Measurements from ENCODE around the gene PTH1R.

The PTH1R gene

GRCh38 chr3:46892285-46893145 lies 15.0 kb downstream of the PTH1R start:
- Histone ChIP-seq H3K9me3 (ENCODE audit: control insufficient read depth in 1 of 2, low read length in 2 of 2) (no peaks in the 10 kb centered on the region), H3K27ac (ENCODE audit: low read depth, low read length) (peak overlapping the region; percentile 17), H3K9ac (ENCODE audit: low read depth in 1 of 2, low read length in 2 of 2) (no peak overlapping the region), H3K4me1 (ENCODE audit: control insufficient read depth in 1 of 2, insufficient read depth in 2 of 2, low read length in 2 of 2) (peaks cover 9 to 13% of the 10 kb centered on the region in 2 donors), H3K4me3 (ENCODE audit: low read depth in 1 of 2, low read length in 2 of 2) (peak overlapping the region; percentile 54 to 66), H3K36me3 (ENCODE audit: control insufficient read depth in 1 of 2, insufficient read depth in 2 of 2, low read length in 2 of 2) (no peaks in the 10 kb centered on the region), H3K27me3 (ENCODE audit: control insufficient read depth in 1 of 2, insufficient read depth in 2 of 2, low read length in 2 of 2) (peaks cover 16 to 27% of the 10 kb centered on the region in 2 donors)

GRCh38 chr3:46893146-46893748 lies 15.7 kb downstream of the PTH1R start:
- Histone ChIP-seq H3K36me3 (ENCODE audit: control insufficient read depth in 1 of 2, insufficient read depth in 2 of 2, low read length in 2 of 2) (no peaks in the 10 kb centered on the region), H3K4me3 (ENCODE audit: low read depth in 1 of 2, low read length in 2 of 2) (no peak overlapping the region), H3K27ac (ENCODE audit: low read depth, low read length) (no peak overlapping the region), H3K9me3 (ENCODE audit: control insufficient read depth in 1 of 2, low read length in 2 of 2) (no peaks in the 10 kb centered on the region), H3K9ac (ENCODE audit: low read depth in 1 of 2, low read length in 2 of 2) (no peak overlapping the region), H3K4me1 (ENCODE audit: control insufficient read depth in 1 of 2, insufficient read depth in 2 of 2, low read length in 2 of 2) (peaks cover 9 to 13% of the 10 kb centered on the region in 2 donors), H3K27me3 (ENCODE audit: control insufficient read depth in 1 of 2, insufficient read depth in 2 of 2, low read length in 2 of 2) (peaks cover 22 to 27% of the 10 kb centered on the region in 2 donors)

- Histone ChIP-seq H3K4me1 (ENCODE audit: control insufficient read depth in 1 of 2, insufficient read depth in 2 of 2, low read length in 2 of 2) (peaks cover 12 to 13% of the 10 kb centered on the region in 2 donors), H3K9ac (ENCODE audit: low read depth in 1 of 2, low read length in 2 of 2) (no peak overlapping the region), H3K4me3 (ENCODE audit: low read depth in 1 of 2, low read length in 2 of 2) (no peak overlapping the region), H3K9me3 (ENCODE audit: control insufficient read depth in 1 of 2, low read length in 2 of 2) (no peaks in the 10 kb centered on the region), H3K36me3 (ENCODE audit: control insufficient read depth in 1 of 2, insufficient read depth in 2 of 2, low read length in 2 of 2) (no peaks in the 10 kb centered on the region), H3K27me3 (ENCODE audit: control insufficient read depth in 1 of 2, insufficient read depth in 2 of 2, low read length in 2 of 2) (peaks cover 22 to 27% of the 10 kb centered on the region in 2 donors), H3K27ac (ENCODE audit: low read depth, low read length) (no peak overlapping the region)
Observed at GRCh38 chr3:46893763-46894162, 16.2 kb downstream of the PTH1R start.

GRCh38 chr3:46894256-46894655 lies 16.7 kb downstream of the PTH1R start:
- H3K36me3 ChIP-seq (ENCODE audit: control insufficient read depth in 1 of 2, insufficient read depth in 2 of 2, low read length in 2 of 2): no peaks in the 10 kb centered on the region
- H3K4me1 ChIP-seq (ENCODE audit: control insufficient read depth in 1 of 2, insufficient read depth in 2 of 2, low read length in 2 of 2): peaks cover 12 to 13% of the 10 kb centered on the region in 2 donors
- no peaks in the 10 kb centered on the region for H3K9me3 ChIP-seq (ENCODE audit: control insufficient read depth in 1 of 2, low read length in 2 of 2)
- H3K27me3 ChIP-seq (ENCODE audit: control insufficient read depth in 1 of 2, insufficient read depth in 2 of 2, low read length in 2 of 2): peaks cover 22 to 27% of the 10 kb centered on the region in 2 donors
- no peak overlapping the region for H3K4me3 ChIP-seq (ENCODE audit: low read depth in 1 of 2, low read length in 2 of 2)
- no peak overlapping the region for H3K9ac ChIP-seq (ENCODE audit: low read depth in 1 of 2, low read length in 2 of 2)
- no peak overlapping the region for H3K27ac ChIP-seq (ENCODE audit: low read depth, low read length)

GRCh38 chr3:46895204-46895660 lies 17.7 kb downstream of the PTH1R start:
- no peak overlapping the region for H3K9ac ChIP-seq (ENCODE audit: low read depth in 1 of 2, low read length in 2 of 2)
- H3K4me1 ChIP-seq (ENCODE audit: control insufficient read depth in 1 of 2, insufficient read depth in 2 of 2, low read length in 2 of 2): peaks cover 8 to 12% of the 10 kb centered on the region in 2 donors

GRCh38 chr3:46895761-46896160 lies 18.2 kb downstream of the PTH1R start:
- Histone ChIP-seq H3K9me3 (ENCODE audit: control insufficient read depth in 1 of 2, low read length in 2 of 2) (no peaks in the 10 kb centered on the region), H3K4me1 (ENCODE audit: control insufficient read depth in 1 of 2, insufficient read depth in 2 of 2, low read length in 2 of 2) (peaks cover 8 to 12% of the 10 kb centered on the region in 2 donors), H3K9ac (ENCODE audit: low read depth in 1 of 2, low read length in 2 of 2) (no peak overlapping the region), H3K4me3 (ENCODE audit: low read depth in 1 of 2, low read length in 2 of 2) (no peak overlapping the region), H3K27ac (ENCODE audit: low read depth, low read length) (no peak overlapping the region), H3K27me3 (ENCODE audit: control insufficient read depth in 1 of 2, insufficient read depth in 2 of 2, low read length in 2 of 2) (peaks cover 22 to 31% of the 10 kb centered on the region in 2 donors), H3K36me3 (ENCODE audit: control insufficient read depth in 1 of 2, insufficient read depth in 2 of 2, low read length in 2 of 2) (no peaks in the 10 kb centered on the region)

More at GRCh38 chr3:46895204-46895660, 17.7 kb downstream of the PTH1R start:
- no peak overlapping the region for H3K27ac ChIP-seq (ENCODE audit: low read depth, low read length)
- no peaks in the 10 kb centered on the region for H3K9me3 ChIP-seq (ENCODE audit: control insufficient read depth in 1 of 2, low read length in 2 of 2)
- H3K27me3 ChIP-seq (ENCODE audit: control insufficient read depth in 1 of 2, insufficient read depth in 2 of 2, low read length in 2 of 2): peaks cover 22 to 33% of the 10 kb centered on the region in 2 donors
- H3K4me3 ChIP-seq (ENCODE audit: low read depth in 1 of 2, low read length in 2 of 2): no peak overlapping the region
- no peaks in the 10 kb centered on the region for H3K36me3 ChIP-seq (ENCODE audit: control insufficient read depth in 1 of 2, insufficient read depth in 2 of 2, low read length in 2 of 2)

- H3K27ac ChIP-seq (ENCODE audit: low read depth, low read length): no peak overlapping the region
- H3K27me3 ChIP-seq (ENCODE audit: control insufficient read depth in 1 of 2, insufficient read depth in 2 of 2, low read length in 2 of 2): peaks cover 16 to 24% of the 10 kb centered on the region in 2 donors
- H3K9me3 ChIP-seq (ENCODE audit: control insufficient read depth in 1 of 2, low read length in 2 of 2): no peaks in the 10 kb centered on the region
- H3K4me3 ChIP-seq (ENCODE audit: low read depth in 1 of 2, low read length in 2 of 2): no peak overlapping the region
- peaks cover 8 to 12% of the 10 kb centered on the region in 2 donors for H3K4me1 ChIP-seq (ENCODE audit: control insufficient read depth in 1 of 2, insufficient read depth in 2 of 2, low read length in 2 of 2)
- H3K9ac ChIP-seq (ENCODE audit: low read depth in 1 of 2, low read length in 2 of 2): no peak overlapping the region
- no peaks in the 10 kb centered on the region for H3K36me3 ChIP-seq (ENCODE audit: control insufficient read depth in 1 of 2, insufficient read depth in 2 of 2, low read length in 2 of 2)
Observed at GRCh38 chr3:46896386-46896785, 18.9 kb downstream of the PTH1R start.

GRCh38 chr3:46897031-46897430 lies 19.5 kb downstream of the PTH1R start:
- Histone ChIP-seq H3K4me1 (ENCODE audit: control insufficient read depth in 1 of 2, insufficient read depth in 2 of 2, low read length in 2 of 2) (peaks cover 3 to 8% of the 10 kb centered on the region in 2 donors), H3K36me3 (ENCODE audit: control insufficient read depth in 1 of 2, insufficient read depth in 2 of 2, low read length in 2 of 2) (no peaks in the 10 kb centered on the region), H3K4me3 (ENCODE audit: low read depth in 1 of 2, low read length in 2 of 2) (no peak overlapping the region), H3K9me3 (ENCODE audit: control insufficient read depth in 1 of 2, low read length in 2 of 2) (no peaks in the 10 kb centered on the region), H3K27ac (ENCODE audit: low read depth, low read length) (no peak overlapping the region), H3K27me3 (ENCODE audit: control insufficient read depth in 1 of 2, insufficient read depth in 2 of 2, low read length in 2 of 2) (peaks cover 9 to 18% of the 10 kb centered on the region in 2 donors), H3K9ac (ENCODE audit: low read depth in 1 of 2, low read length in 2 of 2) (no peak overlapping the region)

GRCh38 chr3:46897829-46898320 lies 20.4 kb downstream of the PTH1R start:
- H3K27me3 ChIP-seq (ENCODE audit: control insufficient read depth in 1 of 2, insufficient read depth in 2 of 2, low read length in 2 of 2): peaks cover 5 to 12% of the 10 kb centered on the region in 2 donors

More at GRCh38 chr3:46897829-46898320, 20.4 kb downstream of the PTH1R start:
- no peaks in the 10 kb centered on the region for H3K36me3 ChIP-seq (ENCODE audit: control insufficient read depth in 1 of 2, insufficient read depth in 2 of 2, low read length in 2 of 2)
- peaks cover 0 to 3% of the 10 kb centered on the region in 2 donors for H3K4me1 ChIP-seq (ENCODE audit: control insufficient read depth in 1 of 2, insufficient read depth in 2 of 2, low read length in 2 of 2)
- no peak overlapping the region for H3K27ac ChIP-seq (ENCODE audit: low read depth, low read length)
- no peak overlapping the region for H3K9ac ChIP-seq (ENCODE audit: low read depth in 1 of 2, low read length in 2 of 2)
- no peaks in the 10 kb centered on the region for H3K9me3 ChIP-seq (ENCODE audit: control insufficient read depth in 1 of 2, low read length in 2 of 2)
- no peak overlapping the region for H3K4me3 ChIP-seq (ENCODE audit: low read depth in 1 of 2, low read length in 2 of 2)

Measured in duodenal mucosa (tissue), 2 donors.